CD4-positive, alpha-beta T cell treated with Interleukin-4 for 4 hours (primary cell): ENCODE measurements around the gene LIN7A.

Experiments used
- DNase-seq: peaks from one replicate; pipeline ENCODE4 v3.0.0-alpha.2; 2020

Gene LIN7A

DNA sequence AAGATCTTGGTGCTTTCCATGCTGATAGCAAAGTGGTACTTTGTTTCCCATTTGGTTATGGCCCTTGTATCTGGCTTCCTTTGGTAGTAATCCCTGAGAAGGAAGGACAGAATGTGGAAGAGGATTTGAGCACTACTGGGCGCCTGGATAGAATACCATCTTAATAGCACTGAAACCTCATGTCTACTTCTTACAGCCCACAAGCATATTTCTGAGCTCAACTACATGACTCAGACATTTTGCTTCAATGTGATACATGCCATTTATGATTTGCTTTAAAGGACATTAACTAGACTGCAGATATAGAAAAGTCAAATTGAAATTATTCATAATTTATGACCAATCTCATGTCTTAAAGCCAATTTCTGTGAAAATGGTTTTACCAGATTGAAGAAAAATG lies 80.4 kb downstream of the LIN7A start:
- no peak for DNase-seq

DNA sequence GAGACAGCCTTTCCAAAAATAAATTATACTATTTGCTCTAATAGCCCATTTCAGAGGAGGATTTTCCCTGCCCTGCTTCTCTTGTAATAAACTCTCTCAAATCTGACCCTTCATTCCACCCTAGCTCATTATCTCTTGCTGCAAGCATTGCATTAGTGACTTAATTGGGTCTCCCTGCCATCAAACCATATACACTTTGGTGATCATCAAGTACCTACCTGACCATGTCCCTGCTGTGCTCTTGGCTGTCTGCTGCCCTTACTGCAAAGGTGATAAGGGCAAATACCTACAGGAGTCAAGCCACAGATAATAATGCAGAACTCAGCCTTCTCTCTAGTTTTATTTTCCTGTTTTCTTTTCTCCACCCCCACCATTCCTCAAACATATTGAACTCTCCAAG lies 88.4 kb downstream of the LIN7A start:
- no peak for DNase-seq

DNA sequence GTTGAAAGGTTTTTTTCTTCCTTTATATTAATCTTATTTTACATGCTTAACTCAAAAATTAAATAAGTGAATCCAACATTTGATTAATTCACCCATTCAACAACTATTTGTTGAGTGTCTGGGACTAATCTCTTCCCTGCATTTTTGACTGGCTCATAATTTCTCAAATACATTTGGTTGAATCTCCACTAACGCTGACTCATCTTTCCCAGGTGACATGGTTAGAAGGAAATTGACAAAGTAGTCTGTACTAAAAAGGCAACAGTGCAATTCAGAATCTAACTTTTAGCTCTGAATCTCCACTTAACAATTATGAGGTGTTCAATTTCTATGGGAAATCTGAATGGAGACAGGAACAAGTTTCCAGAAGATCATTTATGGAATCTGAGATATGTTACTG lies 88.9 kb downstream of the LIN7A start:
- DNase-seq, result no peak

DNA sequence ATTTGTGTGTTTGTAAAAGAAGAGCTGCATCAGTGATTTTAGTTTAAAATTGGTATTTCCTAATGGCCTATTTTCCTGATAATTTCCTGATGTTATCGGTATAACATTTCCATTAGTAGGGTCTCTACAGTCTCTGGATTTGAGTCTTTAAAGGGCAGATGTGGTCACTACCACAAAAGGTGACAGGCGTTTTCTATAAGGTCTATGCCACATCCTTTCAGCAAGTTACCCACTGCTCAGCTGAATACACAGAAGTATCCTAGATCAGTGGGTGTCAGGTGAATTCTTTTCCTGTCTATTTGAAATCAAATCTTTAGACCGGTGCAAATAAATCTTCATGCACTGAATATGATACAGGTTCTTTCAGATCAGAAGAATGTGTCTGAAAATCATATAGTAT lies 90.2 kb downstream of the LIN7A start:
- DNase-seq, result no peak

DNA sequence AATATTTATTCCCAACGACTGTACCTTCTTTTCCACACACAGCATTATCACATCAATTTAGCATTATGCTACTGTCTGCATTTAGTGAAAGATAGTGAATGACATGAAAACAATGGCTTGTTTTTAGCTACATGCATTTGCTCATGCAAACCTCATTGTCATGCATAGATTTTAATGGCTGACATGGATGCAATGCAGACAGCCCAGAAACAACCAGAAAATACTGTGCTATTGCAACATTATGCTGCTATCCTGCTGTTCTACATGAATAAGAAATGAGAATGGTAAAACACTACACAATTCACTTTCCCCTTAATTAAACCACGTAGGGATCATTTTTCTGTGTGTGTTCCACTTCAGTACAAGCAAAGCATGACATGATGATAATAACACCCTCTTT lies 90.8 kb downstream of the LIN7A start:
- DNase-seq, result no peak

DNA sequence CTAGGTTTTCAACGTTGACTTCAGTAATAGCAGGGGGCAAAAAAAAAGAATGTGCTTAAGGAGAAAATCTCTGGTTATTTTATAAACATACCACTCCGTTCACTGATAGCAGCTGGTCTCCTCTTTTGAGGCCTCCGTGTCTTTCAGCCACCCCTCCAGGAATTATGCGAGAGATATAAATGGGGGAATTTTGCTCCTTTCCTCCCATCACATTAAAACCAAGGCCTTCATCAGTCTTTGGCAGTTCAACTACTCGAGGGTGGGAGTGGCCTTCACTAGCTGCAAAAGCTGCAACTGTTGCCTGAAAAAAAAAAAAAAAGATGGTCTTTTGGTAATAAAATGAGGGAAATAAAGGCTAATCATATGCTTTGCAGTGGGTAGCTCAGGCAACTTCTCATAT lies 92.1 kb downstream of the LIN7A start:
- no peak for DNase-seq

DNA sequence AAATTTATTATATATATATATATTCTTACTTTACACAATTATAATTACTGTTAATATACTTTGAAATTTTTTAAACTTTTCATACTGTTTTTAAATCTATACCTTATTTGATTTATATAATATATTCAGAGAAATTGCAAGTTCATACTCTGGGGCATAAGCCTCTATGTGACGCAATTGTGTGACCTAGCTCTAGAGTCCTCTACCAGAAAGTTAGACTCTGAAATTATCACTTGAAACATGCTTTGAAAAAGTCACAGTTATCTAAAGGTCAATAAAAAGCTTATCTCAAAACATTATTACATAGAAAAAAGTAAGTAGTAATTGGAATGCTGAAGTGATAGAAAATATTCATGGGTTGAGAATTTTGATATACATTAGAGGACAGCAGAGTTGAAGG lies 93.8 kb downstream of the LIN7A start:
- no peak for DNase-seq

DNA sequence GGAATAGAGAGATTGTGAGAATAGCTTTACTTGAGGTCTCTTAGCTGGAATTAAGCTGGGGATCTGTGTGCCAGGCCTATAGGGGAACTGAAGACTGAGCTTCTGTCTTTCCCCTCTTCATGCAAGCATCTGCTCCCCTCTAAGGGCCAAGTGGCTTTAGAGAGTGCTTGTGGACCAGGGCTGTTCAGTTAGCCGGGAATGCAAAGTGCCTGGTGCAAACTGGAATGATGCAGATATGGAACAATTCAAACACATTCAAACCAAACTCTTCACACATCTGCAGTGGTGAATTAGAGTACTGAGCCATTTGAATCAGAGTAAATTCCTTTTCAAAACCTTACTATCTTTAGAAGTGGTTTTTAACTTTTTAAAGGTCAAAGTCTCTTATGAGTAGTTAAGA lies 99.0 kb downstream of the LIN7A start:
- DNase-seq, result no peak

DNA sequence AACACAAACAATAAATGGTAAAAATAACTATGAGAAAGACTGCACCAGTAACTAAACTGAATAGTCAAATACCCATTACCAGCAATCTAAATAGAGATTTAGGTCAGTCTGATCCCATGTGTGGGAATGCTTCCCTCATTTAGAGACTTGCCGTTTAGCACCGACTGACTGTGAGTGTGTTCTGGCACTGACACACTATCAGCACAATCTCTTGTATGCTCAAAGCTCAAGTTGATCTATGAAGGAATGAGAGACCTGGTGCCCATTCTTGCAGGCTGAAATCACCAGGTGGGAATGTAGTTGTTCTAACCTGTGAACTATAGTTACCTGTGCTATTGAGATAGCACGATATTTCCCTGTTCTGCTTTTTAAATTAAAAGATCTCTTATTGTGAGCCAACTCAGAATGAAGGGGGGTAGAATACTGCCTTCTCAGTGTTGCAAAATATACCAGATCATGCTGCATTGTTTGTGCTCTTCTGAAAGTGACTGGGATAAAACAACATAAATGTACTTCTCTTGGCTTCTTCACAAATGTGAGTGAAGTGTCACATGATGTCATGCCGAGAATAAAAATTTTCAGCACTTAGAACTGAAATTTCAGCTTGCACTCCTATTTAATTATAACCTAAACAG lies 99.6 kb downstream of the LIN7A start:
- no peak for DNase-seq

DNA sequence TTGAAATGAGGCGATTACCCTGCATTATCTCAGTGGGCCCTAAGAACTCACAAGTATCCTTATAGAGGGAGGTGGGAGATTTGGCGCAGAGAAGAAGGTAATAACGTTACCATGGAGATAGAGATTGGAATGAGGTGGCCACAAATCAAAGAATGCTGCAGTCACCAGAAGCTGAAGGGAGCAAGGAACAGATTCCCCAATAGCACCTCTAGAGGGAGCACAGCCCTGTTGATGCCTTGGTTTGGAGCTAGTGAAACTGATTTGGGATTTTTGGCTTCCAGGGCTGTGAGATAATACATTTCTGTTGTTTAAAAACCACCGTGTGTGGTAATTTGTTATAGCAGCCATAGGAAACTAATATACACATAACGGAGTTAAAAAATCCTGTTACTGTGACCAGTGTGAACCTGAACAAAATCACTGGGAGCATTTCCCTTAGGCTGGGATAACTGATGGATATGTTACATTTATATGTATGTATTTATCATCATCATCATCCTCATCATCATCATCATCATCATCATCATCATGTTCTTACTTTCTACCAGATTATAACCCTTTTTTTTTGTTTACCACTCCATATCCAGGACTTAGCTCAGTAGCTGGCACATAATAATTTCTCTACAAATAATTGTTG lies 100.3 kb downstream of the LIN7A start:
- no peak for DNase-seq

DNA sequence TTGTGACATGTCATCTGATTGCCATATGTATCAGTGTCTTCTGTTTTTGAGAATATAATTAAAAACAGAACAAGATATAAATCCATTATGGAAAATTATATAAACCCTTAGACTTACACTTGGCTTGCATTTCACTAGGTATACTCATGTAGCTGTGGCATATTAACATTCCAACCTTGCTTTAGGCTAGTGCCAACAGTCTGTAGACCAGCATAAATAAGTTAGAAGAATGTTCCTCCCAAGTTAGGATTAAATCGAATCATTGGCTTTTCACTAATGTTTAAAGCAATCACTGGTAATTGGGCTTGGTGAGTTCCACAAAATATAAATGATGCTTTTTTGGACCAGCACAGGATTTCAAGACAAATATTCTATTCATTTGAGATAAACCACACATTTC lies 103.0 kb downstream of the LIN7A start:
- DNase-seq, result no peak

DNA sequence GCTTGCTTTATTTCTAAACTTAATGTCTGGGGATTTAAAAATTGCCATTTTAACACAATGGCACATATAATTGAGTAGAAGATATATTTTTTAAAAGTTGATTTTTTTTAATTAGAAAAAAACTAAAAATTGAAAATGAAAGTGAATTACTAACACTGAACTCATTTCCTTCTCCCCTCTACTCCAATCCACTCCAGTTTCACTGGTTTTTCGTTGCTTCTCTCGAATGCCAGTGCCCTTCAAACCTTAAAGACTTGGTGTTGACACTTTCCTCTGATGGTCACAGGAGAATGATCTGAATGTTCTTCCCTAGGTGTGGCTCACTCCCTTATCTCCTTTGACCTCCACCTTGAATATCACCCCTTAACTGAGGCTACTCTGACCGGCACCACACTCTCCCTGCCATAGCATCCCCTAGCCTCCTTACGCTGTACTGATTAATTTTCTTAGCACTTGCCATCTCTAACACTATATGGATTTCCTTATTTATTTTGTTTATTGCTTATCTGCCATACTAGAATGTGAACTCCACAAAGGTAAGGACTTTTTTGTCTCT lies 107.1 kb downstream of the LIN7A start:
- no peak for DNase-seq

DNA sequence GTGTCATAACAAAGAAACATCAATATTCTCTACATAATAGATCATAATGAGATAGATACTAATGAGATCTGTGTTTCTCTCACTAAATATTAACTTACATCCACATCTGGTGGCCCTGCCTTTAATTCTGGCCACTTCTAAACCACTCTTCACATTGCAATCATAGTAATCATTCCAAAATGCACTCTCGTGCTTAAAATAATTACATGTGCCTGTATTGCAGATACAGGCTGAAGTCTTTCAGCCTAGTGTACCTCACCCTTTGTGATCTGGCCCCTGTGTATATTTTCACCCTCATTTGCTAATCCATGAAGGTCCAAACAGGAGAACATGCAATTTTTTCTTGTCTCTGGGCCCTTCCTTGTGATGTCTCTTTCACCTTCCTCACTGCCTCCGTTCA lies 108.0 kb downstream of the LIN7A start:
- no peak for DNase-seq

DNA sequence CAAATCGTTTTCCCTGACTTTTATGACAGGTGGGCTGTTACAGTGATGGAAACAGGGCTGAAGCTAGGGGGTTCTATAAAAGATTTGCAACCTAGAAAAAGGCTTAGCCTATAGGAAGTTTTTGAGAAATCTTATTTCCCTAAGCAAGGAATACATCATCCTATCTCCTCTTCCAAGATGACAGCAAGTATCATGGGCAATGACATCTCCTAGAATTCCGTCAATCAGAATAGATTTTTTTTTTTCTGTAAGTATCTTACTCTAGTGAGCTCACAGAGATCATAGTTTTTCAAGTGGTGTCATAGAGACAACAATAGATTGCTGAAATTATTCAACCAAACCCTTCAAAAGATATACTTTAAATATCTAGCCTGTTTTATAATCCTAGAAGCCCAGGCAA lies 112.2 kb downstream of the LIN7A start:
- DNase-seq, result no peak

DNA sequence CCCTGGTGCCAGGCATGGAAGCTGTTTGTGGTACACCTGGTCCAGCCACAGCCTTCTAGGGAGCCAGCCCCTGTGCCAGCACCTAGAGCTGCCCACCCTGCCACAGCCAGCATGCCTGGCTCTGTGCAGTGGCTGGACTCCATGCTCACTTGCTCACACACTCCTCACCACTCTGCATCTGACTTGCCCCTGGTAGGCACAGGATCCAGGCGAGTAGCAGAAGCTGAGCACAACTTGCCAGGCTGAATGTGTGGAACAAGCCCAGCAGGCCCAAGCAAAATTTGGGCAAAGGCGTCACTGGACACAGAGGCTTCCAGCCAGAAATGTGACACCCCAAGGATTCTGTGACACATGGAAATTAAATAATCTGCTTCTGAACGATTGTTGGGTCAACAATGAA lies 114.3 kb downstream of the LIN7A start:
- DNase-seq, result no peak

DNA sequence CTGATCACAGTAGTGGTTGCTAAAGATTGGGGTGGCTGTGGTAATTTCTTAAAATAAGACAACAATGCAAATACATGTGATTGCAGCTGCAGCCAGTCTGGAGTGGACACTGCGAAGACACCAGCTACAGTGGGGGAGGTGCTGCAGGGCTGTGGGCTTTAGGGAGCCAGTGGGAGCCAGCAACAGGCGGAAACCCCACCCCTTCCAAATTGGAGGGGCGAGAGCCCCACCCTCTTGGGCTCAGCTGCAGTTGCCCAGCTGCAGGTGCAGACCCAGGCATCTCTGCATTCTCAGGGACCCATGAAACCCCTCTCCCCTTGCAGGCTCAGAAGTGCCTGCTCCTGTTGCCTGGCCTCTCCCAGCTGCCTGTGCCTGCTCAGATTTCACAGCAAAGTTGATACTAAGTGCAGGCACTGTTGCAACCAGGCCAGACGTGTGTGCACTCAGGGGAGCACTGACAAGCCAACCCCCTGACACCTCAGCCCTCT lies 116.2 kb downstream of the LIN7A start:
- no peak for DNase-seq

DNA sequence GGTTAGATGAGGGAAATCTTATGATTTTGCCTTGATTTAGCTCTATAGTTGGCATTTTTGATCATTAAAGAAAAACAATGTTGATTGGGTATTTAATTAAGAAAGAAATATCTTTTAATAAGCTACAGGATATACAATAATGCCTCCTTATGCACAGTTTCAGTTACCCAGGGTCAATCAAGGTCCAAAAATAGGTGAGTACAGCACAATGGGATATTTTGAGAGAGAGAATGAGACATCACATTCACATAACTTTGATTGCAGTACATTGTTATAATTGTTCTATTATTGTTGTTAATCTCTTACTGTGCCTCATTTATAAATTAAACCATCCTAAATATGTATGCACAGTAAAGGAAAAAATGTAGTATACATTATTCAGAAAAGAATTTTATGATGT lies 118.9 kb downstream of the LIN7A start:
- DNase-seq, result no peak

DNA sequence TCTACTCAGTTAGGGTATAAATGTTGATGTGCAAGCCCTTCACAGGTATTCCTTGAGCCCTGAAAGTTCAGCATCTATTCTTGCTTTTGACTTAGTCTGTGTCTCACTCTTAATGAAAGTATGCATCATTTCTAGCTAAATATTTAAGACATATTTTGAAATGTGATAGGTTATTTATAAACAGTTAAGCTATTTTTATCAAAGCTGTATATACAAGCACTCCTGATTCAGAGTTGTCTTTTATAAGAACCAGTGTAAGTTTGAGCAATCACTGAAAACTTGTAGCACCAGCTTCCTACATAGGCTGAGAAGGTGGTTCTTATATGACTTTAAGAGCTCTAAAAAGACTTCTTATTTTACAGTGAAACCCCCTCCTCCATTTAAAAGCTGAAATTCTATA lies 122.4 kb downstream of the LIN7A start:
- no peak for DNase-seq

DNA sequence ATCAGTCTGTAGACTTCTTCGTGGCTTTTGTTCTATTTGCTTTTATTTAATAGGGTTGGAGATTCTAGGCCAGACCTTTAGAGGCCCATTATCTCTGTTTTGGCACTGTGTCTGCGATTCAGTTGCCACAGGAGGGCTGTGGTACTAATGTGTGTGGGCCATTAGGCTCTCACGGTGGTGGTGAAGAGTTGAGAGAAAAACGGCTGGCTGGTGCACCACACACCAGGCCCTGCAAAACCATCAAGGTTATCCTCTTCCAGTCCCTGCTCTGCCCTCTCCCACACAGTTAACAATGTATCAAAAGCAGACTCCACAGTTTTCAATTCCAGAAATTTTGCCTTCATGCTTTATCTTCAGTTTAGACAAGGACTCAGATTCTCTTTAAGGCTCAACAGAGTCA lies 123.3 kb downstream of the LIN7A start:
- no peak for DNase-seq

DNA sequence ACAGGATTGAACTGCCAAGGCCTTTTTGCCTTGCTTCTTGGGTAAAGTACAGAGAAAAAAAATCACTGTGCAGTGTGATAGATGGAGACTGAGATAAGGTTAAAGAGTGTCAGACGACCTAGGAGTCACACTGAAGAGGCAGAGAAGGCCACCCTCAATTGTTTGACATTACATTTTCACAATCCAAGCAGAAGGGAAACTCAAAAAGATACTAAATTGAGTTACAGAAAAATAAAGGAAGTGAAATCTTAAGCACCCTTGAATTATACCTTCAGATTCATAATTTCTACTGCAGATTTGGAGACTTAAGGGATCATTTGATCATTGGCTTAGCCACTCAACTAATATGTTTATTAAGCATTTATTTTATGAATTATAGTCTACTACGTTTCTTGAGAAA lies 123.9 kb downstream of the LIN7A start:
- DNase-seq, result no peak

DNA sequence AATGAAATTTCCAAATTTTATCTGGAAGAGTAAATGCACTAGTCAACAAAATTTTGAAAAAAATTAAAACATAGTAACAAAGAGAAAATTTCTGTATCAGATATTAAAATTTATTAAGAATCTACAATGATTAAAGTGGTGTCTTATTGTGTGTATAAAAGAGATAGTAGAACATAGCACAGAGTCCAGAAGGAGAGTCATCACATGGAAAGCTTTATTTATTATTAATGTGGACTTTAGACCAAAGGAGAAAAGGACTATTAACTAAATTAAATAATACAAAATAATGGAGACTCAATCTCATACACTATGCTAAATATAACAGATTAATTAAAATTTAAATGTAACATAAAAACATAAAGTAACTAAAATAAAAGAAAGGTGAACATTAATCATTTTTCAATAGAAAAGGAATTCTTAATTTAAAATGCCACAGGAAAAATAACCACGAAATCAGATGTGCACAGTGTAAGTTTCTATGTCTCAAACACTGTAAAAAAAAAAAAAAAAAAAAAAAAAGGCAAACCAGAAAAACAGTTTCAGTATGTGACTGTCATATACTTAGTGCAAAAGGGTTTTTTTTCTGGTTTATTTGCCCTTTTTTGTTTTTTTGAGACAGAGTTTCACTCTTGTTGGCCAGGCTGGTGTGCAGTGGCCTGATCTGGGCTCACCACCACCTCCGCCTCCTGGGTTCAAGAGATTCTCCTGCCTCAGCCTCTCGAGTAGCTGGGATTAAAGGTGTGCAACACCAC lies 125.6 kb downstream of the LIN7A start:
- DNase-seq, result no peak

DNA sequence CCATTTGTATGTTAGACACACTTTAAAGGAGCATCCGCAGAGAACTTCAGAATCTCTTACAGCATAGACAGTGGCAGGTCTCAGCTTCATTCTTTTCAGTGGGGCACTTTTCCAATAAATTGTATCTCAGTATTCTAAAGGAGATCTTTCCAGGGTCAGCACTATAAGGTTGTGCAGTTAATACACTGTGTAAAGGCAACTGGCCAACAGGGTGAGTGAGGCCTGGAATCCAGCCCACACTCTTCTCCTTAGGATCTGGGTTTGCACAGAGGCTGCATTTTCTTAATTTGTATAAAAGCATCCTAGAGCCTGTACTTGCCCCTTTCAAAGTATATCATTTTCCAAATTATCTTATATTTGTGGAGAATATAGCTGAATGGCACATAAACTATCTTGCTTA lies 126.9 kb downstream of the LIN7A start:
- DNase-seq, result no peak

DNA sequence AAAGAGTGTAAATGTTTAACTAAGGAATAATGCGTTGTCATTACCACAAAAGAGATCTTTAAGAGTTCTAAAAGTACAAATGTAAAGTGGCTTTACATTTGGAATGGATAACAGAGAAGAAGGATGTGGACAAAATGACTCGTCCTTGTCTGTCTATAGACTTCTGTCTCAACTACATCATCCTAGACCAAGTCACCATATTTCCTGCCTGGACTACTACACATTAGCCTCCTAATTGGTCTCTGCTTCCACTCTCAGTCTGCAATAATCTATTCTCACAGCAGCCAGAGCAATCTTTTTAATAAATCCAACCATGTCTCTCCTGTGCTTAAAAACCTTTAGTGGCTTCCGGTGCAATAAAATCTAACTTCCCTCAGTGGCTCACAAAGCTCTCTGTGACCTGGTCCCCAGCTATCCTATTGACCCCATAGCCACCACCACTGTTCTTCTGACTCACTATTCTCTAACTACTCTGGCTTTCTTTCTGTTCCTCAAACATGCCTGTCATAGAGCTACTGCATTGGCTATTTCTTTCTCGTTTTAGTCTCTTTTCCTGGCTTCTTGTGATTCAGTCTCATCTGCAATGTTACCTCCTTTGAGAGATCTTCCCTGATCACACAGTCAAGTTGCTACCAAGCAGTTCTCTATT lies 130.0 kb downstream of the LIN7A start:
- no peak for DNase-seq

DNA sequence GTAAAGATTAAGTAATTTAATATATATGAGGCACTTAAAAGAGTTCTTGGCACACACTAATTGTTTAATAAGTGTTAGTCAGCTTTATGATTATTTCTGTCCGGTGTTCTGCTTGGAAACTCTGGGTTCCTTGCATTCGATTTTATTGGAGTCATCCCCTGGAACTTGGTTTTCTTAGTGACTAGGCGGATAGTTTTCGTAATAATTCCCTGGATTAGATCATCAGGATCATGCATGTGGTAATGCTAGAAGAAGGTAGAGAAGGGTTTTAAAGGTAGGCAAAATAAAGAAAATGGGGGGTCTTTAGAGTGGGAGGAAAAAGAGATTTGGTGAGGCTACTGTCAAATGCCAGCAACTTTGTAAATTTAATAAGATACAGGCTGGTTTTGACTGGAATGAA lies 132.6 kb downstream of the LIN7A start:
- DNase-seq, result no peak
